GM10847 (cell line): ENCODE measurements around the gene TANGO2.

Experiments used
- POLR2A ChIP-seq: IDR thresholded peaks from 2 replicates; pipeline ENCODE4 v1.6.1; 2011; ENCODE audit not compliant: insufficient read length; ENCODE audit errors: extremely low read depth

Gene TANGO2

GRCh38 chr22:20108757-20109230 lies 87.9 kb downstream of the TANGO2 start:
- no peak for TF ChIP-seq POLR2A

- no peak for TF ChIP-seq POLR2A
Observed at GRCh38 chr22:20109411-20110358, 88.8 kb downstream of the TANGO2 start.

GRCh38 chr22:20110359-20110985 lies 89.6 kb downstream of the TANGO2 start:
- no peak for TF ChIP-seq POLR2A

GRCh38 chr22:20111045-20111688 lies 90.3 kb downstream of the TANGO2 start:
- TF ChIP-seq POLR2A = no peak

- TF ChIP-seq POLR2A = no peak
Observed at GRCh38 chr22:20111689-20112622, 91.0 kb downstream of the TANGO2 start.

- no peak for TF ChIP-seq POLR2A
Observed at GRCh38 chr22:20112623-20113511, 92.0 kb downstream of the TANGO2 start.

GRCh38 chr22:20113551-20114310 lies 92.8 kb downstream of the TANGO2 start:
- no peak for TF ChIP-seq POLR2A

- TF ChIP-seq POLR2A = no peak
Observed at GRCh38 chr22:20114506-20115475, 93.9 kb downstream of the TANGO2 start.

GRCh38 chr22:20115691-20116375 lies 94.9 kb downstream of the TANGO2 start, which contains the start of gene RANBP1:
Gene RANBP1 (plus strand): TSS chr22:20116104. CDS start chr22:20116185, 81 bp downstream.
- TF ChIP-seq POLR2A = no peak

- TF ChIP-seq POLR2A = no peak
Observed at GRCh38 chr22:20116376-20116950, 95.6 kb downstream of the TANGO2 start.
